Activated B cell treated with CpG ODN at 0.5 μM for 24 hours (primary cell): Measurements from ENCODE around the gene ATL1. TPM values are rescaled to one million over a fixed set of nuclear protein-coding genes. Genes with fewer than 3 reads are reported as not detected.

Source experiments
- ATAC-seq: fragments of 200-7000 bp; cut with Tn5 transposase; one replicate; pipeline ENCODE4 v1.10.0; 2021; ENCODE audit warnings: low read depth, mild to moderate bottlenecking, moderate library complexity
- CTCF ChIA-PET: fragments of 350-600 bp; sonication (Branson Sonifier 250); formaldehyde crosslinking; loops from one replicate; lab custom pipeline; 2021; ENCODE audit warnings: antibody characterized with exemption; lab: Charles Lee
- POLR2A ChIA-PET: fragments of 350-600 bp; sonication (Branson Sonifier 250); formaldehyde crosslinking; loops from one replicate; lab custom pipeline; 2021; ENCODE audit warnings: antibody characterized with exemption; lab: Charles Lee
- DNase-seq: peaks from one replicate; pipeline ENCODE4 v3.0.0; 2022
- H3K27ac Mint-ChIP-seq: one replicate; pipeline ENCODE4 v1.8.0; 2020; ENCODE audit warnings: mixed read lengths
- H3K27me3 Mint-ChIP-seq: one replicate; pipeline ENCODE4 v1.8.0; 2021; ENCODE audit warnings: mixed read lengths
- H3K36me3 Mint-ChIP-seq: one replicate; pipeline ENCODE4 v1.8.0; 2021; ENCODE audit warnings: low read depth, mixed read lengths
- H3K4me1 Mint-ChIP-seq: one replicate; pipeline ENCODE4 v1.8.0; 2021; ENCODE audit warnings: mixed read lengths
- H3K4me3 Mint-ChIP-seq: one replicate; pipeline ENCODE4 v1.8.0; 2020; ENCODE audit warnings: mild to moderate bottlenecking, mixed read lengths
- H3K9me3 Mint-ChIP-seq: one replicate; pipeline ENCODE4 v1.8.0; 2020; ENCODE audit warnings: mixed read lengths
- intact Hi-C: fragments of 100-400 bp; cut with micrococcal nuclease; formaldehyde crosslinking; loops from one replicate; pipeline ENCODE4 v1.15.1; 2024
- total RNA-seq: library from RNA; stranded (reverse); gene quantifications from 2 replicates; pipeline ENCODE4 v1.2.3, GENCODE V29; 2022
- TF ChIP-seq, protein P1 (sequence below): fragments of 200-600 bp; IDR thresholded peaks from one replicate; pipeline ENCODE4 v1.8.0; 2022; ENCODE audit warnings: antibody characterized with exemption, mild to moderate bottlenecking

Gene ATL1
- total RNA-seq, 1 donor from 2014 or later: 0.49 TPM

DNA sequence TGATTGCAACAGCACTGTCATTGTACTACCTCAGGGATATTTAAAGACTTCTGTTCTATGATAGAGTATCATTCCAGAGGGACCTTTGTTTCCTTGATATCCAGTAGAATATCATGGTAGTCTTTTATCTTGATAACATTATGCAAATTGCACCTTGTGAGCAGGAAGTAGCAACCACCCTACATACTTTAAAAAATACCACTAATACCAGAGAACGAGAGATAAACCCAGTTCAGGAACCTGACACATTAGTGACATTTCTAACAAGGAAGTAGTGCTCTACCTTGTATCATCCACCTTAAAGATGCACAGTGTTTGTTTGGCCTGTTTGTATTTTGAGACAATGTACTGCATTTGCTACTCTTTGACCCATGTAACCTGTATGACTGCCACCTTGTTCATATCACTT, 18.8 kb upstream of the ATL1 start:
- ChIA-PET POLR2A (no interaction called here), CTCF (interaction anchor here (1.2 to 1.9 kb wide), 5 partner anchors 174 to 237 kb away, joined by 3 to 6 read pairs (median 4); no protein-coding TSS in a partner anchor)
- no peaks in the 10 kb centered on the region for H3K27me3 Mint-ChIP-seq
- no peak for ATAC-seq
- intact Hi-C loops: no loop called here
- peaks cover 3% of the 10 kb centered on the region for H3K36me3 Mint-ChIP-seq
- H3K4me1 Mint-ChIP-seq: peaks cover 8% of the 10 kb centered on the region
- TF ChIP-seq, protein P1, sequence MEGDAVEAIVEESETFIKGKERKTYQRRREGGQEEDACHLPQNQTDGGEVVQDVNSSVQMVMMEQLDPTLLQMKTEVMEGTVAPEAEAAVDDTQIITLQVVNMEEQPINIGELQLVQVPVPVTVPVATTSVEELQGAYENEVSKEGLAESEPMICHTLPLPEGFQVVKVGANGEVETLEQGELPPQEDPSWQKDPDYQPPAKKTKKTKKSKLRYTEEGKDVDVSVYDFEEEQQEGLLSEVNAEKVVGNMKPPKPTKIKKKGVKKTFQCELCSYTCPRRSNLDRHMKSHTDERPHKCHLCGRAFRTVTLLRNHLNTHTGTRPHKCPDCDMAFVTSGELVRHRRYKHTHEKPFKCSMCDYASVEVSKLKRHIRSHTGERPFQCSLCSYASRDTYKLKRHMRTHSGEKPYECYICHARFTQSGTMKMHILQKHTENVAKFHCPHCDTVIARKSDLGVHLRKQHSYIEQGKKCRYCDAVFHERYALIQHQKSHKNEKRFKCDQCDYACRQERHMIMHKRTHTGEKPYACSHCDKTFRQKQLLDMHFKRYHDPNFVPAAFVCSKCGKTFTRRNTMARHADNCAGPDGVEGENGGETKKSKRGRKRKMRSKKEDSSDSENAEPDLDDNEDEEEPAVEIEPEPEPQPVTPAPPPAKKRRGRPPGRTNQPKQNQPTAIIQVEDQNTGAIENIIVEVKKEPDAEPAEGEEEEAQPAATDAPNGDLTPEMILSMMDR: no peak
- H3K4me3 Mint-ChIP-seq: no peak overlapping the region
- peaks cover 5% of the 10 kb centered on the region for H3K9me3 Mint-ChIP-seq
- H3K27ac Mint-ChIP-seq: no peak overlapping the region
- DNase-seq: no peak

DNA sequence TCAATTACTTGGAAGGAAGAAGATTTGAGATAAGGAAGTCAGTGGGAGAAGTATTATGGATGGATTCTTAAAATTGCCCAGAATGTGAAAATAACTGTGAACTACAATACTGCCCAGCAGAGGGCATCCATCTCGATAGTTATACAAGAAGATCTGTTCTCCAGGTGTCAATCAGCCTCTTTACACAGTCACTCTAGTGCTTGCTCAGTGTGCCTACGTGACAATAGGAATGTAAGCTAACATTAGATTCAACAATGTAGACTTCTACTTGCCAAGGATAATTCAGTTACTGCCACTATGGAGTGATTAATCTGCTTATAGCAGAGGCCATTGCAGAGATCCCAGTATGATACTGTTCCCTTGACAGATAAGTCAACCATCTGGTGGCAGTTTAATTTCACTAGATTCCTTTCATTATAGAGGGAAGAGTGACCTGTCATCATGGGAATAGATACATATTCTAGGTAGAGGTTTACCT, 17.0 kb upstream of the ATL1 start:
- Mint-ChIP-seq H3K9me3 (no peaks in the 10 kb centered on the region), H3K27ac (no peak overlapping the region), H3K4me1 (peaks cover 8% of the 10 kb centered on the region), H3K36me3 (no peaks in the 10 kb centered on the region), H3K4me3 (no peak overlapping the region), H3K27me3 (no peaks in the 10 kb centered on the region)
- CTCF ChIA-PET: interaction anchor here (0.5 to 1.6 kb wide), 13 partner anchors 10 to 318 kb away, joined by 3 to 11 read pairs (median 3); partner anchors contain the start of gene ATL1
- DNase-seq (no peak), ATAC-seq (peak; percentile 71)
- POLR2A ChIA-PET: interaction anchor here (0.6 kb wide), 1 partner anchor 230 kb away, joined by 5 read pairs; no protein-coding TSS in a partner anchor
- TF ChIP-seq, protein P1: no peak
- intact Hi-C loops: loop anchor here (1.0 kb wide), 3 partner anchors 171 to 317 kb away; no protein-coding TSS in a partner anchor

- Mint-ChIP-seq H3K9me3 (no peaks in the 10 kb centered on the region), H3K36me3 (no peaks in the 10 kb centered on the region), H3K27ac (no peak overlapping the region), H3K27me3 (no peaks in the 10 kb centered on the region), H3K4me3 (no peak overlapping the region), H3K4me1 (peaks cover 8% of the 10 kb centered on the region)
- TF ChIP-seq, protein P1: no peak
- ChIA-PET CTCF (interaction anchor here (1.2 kb wide), 1 partner anchor 169 kb away, joined by 3 read pairs; no protein-coding TSS in a partner anchor), POLR2A (interaction anchor here (0.7 kb wide), 1 partner anchor 169 kb away, joined by 6 read pairs; no protein-coding TSS in a partner anchor)
- ATAC-seq: no peak
- intact Hi-C loops: no loop called here
- DNase-seq: no peak
Observed at GRCh38 chr14:50544911-50545310, 15.0 kb upstream of the ATL1 start.

GRCh38 chr14:50545618-50546017, 14.3 kb upstream of the ATL1 start:
- intact Hi-C loops: no loop called here
- CTCF ChIA-PET: interaction anchor here (0.7 to 1.2 kb wide), 2 partner anchors 168 to 259 kb away, joined by 3 read pairs; no protein-coding TSS in a partner anchor
- H3K4me1 Mint-ChIP-seq: peaks cover 8% of the 10 kb centered on the region
- POLR2A ChIA-PET: no interaction called here
- no peak overlapping the region for H3K27ac Mint-ChIP-seq
- ATAC-seq (no peak), DNase-seq (no peak)
- peaks cover under 1% of the 10 kb centered on the region for H3K27me3 Mint-ChIP-seq
- H3K36me3 Mint-ChIP-seq: no peaks in the 10 kb centered on the region
- H3K4me3 Mint-ChIP-seq: no peak overlapping the region
- TF ChIP-seq, protein P1: no peak
- no peaks in the 10 kb centered on the region for H3K9me3 Mint-ChIP-seq

GRCh38 chr14:50550294-50550693, 9.7 kb upstream of the ATL1 start:
- H3K9me3 Mint-ChIP-seq: no peaks in the 10 kb centered on the region
- DNase-seq: no peak
- no peak overlapping the region for H3K4me3 Mint-ChIP-seq
- POLR2A ChIA-PET: no interaction called here
- ATAC-seq: no peak
- CTCF ChIA-PET: interaction anchor here (0.6 kb wide), 1 partner anchor 18 kb away, joined by 3 read pairs; no protein-coding TSS in a partner anchor
- H3K27ac Mint-ChIP-seq: no peak overlapping the region
- H3K4me1 Mint-ChIP-seq: peaks cover 4% of the 10 kb centered on the region
- intact Hi-C loops: no loop called here
- TF ChIP-seq, protein P1: no peak
- peaks cover 15% of the 10 kb centered on the region for H3K27me3 Mint-ChIP-seq
- H3K36me3 Mint-ChIP-seq: no peaks in the 10 kb centered on the region
